GM21825 (cell line): ENCODE measurements around the gene ADGRB3.
A peak's percentile ranks its signal among the peaks of the same experiment; 100 is the strongest.
"Not testable (repeated sequence)": the region's sequence is repeated elsewhere in the genome, so short reads cannot be mapped to it uniquely, and the experiment has no call there.

Experiments used
- ATAC-seq: cut with Tn5 transposase; IDR thresholded peaks from one replicate; pipeline ENCODE4 v1.9.1; 2021; ENCODE audit warnings: mild to moderate bottlenecking, moderate library complexity; ENCODE audit not compliant: unreplicated experiment

ADGRB3 gene

GRCh38 chr6:68912805-68913204 lies 277.7 kb downstream of the ADGRB3 start:
- not testable (repeated sequence) for ATAC-seq

- ATAC-seq, result no peak
These were observed 280.5 kb downstream of the ADGRB3 start for GRCh38 chr6:68915586-68915985.

DNA sequence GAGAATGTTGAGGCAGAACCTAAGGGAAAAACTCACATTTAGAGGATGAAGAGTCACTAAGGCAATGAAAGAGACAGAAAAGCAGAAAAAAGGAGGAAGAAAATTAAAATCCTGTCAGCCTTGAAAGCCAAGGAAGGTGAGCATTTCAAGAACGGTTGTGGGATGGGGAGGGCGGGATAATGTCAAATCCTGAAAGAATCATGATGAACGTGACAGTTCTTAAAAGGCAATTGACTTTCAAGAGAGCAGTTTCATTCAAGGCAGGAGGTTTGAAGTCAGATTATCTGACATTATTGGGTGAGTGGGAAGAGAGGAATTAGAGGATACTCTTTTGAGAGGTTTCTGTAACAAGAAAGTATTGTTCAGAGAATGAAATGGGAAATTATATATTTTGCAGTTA lies 284.5 kb downstream of the ADGRB3 start:
- no peak for ATAC-seq

GRCh38 chr6:68941345-68941744 lies 306.3 kb downstream of the ADGRB3 start:
- no peak for ATAC-seq

DNA sequence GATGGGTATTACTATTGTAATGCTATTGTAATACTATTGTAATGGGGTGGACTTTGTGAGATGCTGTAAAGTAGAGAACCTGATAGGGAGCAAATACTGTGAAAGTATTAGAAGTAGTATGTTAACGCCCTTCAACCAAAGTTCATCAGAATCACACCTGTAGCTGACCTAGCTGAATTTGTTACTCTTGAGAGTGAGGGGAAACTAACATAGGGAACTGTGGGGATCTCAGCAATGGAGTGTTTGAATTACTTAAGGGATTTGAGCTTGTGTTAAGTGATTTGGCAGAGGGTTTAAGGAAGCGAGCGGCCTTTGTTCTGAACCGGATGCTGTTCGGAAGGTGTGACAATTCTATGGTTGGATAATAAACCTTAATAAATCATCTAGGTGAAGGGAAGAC lies 312.6 kb downstream of the ADGRB3 start:
- no peak for ATAC-seq

DNA sequence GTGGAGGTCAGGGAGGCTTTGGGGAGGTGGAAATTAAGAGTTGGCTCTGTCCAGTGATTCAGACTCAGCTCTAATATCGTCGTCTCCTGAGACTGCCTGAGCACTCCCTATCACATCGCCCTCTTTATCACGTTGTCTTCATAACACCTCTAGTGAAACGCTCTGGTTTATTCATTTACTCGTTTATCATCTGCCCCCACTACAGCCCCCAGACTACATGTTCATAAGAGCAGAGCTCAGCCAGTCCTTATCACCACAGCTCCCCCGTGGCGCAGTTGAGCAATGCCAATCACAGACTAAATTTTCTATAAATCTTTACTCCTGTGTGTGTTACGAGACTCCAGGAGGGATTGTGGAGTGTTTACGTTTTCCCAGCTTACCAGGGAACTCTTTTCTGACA lies 316.2 kb downstream of the ADGRB3 start:
- ATAC-seq, result no peak

DNA sequence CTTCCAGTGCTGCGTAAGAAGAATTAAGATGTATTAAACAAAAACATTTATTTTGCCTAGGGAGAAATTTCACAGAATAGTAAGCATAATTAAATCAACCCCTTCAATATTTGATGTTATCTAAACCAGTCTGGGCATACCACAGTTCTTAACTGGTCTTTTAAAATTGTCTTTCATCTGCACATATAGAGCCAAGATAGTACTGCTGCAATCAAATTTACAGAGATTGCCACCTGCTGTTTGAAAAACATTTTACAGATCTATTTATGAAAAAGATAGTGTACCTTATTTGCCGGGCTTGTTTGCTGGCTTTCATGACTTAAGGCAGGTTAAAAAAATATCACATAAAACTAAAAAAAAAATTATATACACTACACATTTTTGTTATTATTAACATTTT lies 323.2 kb downstream of the ADGRB3 start:
- no peak for ATAC-seq

DNA sequence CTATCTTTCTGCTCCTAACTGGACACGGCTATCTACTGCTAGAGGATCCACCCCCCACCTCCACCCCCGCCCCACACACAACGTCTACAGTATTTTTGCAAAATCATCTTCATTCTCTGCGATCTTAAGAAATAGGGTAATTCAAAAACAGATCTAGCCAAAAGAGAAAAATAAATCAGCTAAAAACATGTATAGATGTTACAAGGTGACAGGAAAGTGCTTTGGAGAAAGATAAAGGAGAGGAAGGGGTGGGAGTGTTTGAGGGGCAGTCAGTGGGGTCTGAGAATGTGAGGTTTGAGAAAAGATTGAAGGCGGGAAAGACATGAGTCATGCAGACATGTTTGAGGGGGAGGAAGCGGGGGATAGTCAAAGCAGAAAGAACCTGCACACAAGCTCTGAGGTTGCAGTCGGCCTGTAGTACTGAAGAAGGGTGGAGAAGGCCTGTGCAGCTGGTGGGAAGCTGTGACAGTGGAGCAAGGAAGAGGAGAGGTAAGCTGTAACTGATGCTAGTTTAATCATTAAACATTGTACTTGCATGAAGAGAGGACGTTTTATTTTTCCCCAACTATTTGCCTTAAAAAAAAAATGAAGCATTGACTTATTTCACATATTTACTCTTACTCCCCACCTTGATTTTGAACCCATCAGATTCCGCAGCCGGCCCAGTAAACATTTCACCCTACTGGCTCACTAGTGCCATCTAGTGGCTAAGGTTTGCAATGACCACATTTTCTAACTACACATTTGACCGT lies 332.6 kb downstream of the ADGRB3 start:
- ATAC-seq, result peak; percentile 74

DNA sequence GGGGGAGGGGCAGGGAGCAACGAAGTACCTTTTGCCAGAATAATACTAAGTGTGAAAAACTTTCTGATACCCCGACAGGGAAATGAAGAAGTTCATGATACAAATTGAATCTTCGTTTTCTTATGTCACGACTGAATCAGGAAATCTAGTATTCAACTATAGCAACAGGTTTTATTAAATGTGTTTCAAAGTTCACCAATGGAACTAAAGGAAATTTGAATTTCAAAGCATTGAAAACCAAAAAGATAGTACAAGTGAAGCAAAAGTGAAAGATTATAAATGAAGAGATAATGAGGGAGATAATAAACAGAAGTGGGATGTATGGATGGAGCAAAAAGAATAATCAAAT lies 333.2 kb downstream of the ADGRB3 start:
- ATAC-seq, result no peak

- ATAC-seq, result no peak
These were observed 338.0 kb downstream of the ADGRB3 start for GRCh38 chr6:68973066-68973465.

DNA sequence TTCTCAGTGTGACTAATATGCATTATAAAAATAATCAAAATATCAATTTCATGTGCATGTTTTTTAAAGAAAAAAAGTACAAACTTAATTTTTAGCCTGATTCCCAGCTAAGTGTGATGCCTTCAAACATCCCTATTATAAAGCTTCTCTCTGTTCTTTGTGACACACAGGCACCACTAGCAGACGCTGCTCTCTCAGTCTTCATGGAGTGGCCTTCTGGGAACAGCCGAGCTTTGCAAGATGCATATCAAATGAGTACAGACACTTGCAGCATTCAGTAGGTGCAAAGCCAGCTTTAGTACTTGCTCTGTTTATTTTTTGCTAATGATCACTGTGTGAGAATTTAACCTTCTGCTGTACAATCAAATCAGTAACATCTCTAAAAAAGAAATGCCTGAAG lies 340.0 kb downstream of the ADGRB3 start:
- no peak for ATAC-seq

DNA sequence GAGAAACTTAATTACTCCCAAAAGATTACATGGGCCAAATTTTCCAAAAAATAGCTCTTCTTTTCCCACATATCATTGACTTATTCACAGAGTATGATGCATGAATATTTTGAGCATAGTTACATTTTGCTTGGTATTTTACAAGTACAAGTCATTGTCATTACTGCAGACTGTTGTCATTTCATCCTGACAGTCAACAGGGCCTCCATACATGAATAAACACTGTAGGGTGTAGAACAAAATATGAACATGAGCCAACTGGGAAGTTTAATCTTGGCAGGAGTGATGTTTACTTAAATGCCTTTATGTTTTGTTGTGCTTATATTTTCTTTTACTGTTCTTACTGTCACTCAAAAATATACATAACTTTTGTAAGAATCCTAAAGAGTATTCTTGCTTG lies 340.7 kb downstream of the ADGRB3 start:
- no peak for ATAC-seq

GRCh38 chr6:68976260-68976659 lies 341.2 kb downstream of the ADGRB3 start:
- no peak for ATAC-seq

DNA sequence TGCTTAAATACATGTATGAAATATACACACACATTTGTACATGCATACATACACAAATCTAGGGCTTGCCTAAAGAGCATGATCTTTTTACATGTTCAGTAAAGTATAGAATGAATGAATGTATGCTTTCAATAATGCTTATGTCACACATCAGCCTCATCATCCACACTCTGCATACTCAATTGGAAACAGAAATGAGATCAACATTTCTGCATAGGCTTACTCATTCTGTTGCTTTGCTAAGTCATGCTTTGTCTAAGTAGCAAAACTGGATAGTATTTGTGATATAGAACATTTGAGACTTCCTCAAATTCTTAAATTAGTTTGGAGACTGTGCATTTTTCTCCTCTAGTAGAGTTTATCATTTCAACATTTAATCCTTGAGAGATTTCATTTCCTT lies 343.3 kb downstream of the ADGRB3 start:
- ATAC-seq, result no peak

DNA sequence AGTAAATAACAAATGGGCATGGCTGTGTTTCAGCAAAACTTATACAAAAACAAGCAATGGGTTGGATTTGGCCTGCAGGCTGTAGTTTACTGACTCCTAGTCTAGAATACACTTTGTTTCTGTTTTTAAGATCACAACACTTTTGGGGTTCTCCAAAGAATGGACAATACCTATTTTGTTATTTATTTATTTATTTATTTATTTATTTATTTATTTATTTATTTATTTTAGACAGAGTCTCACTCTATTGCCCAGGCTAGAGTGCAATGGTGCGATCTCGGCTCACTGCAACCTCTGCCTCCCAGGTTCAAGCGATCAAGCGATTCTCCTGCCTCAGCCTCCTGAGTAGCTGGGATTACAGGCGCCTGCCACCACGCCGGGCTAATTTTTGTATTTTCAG lies 346.6 kb downstream of the ADGRB3 start:
- ATAC-seq, result not testable (repeated sequence)

- ATAC-seq, result no peak
These were observed 353.6 kb downstream of the ADGRB3 start for GRCh38 chr6:68988698-68989097.

GRCh38 chr6:68990317-68990716 lies 355.2 kb downstream of the ADGRB3 start:
- no peak for ATAC-seq

DNA sequence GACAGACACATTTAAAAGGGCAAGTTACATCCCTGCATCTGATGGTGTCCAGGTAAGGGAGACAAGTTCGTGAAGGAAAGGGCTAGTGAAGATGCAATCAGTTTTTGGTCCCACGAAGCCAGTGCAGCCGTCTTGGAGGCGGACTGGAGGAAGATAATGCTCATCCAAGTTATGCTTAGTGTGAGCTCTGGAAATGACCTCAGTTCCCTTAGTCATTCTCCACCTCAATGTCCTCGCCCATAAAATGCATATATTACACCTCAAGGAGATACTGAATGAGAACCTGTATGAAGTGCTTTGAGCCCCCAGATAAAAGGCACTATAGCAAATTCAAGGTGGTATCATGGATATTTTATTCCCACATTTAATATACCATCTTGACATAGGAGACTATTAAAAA lies 358.8 kb downstream of the ADGRB3 start:
- no peak for ATAC-seq

DNA sequence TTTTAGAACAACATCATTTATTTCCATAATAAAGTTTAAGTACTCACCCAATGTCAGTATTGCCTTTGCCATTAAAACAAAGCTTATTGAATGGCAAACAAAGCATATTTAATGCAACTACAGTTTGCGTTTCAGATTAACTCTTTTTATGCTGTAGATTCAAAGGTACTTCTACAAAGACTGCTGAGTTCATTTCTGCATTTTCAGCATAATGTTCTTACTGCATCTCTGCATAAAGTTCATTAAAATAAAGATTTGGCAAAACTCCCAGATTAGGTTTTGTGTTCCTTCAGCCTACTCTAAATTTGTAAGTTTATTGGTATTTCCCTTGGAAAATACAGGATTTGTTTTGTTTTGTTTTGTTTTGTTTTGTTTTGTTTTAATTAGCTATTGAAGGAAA lies 359.4 kb downstream of the ADGRB3 start:
- no peak for ATAC-seq

- no peak for ATAC-seq
These were observed 370.1 kb downstream of the ADGRB3 start for GRCh38 chr6:69005199-69005598.

DNA sequence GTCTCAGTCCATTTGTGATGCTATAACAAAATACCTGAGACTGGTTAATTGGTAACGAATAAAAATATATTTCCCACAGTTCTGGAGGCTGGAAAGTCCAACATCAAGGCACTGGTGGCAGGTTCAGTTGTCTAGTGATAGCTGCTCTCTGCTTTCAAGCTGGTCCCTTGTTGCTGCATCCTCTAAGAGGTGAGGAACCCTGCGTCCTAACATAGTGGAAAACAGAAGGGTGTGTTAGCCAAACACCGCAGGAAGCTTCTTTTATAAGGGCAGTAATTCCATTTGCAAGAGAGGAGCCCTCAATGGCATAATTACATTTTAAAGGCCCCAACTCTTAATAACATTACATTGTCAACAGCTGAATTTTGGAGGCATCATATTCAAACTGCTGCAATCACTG lies 372.7 kb downstream of the ADGRB3 start:
- ATAC-seq, result no peak

- no peak for ATAC-seq
These were observed 377.1 kb downstream of the ADGRB3 start for GRCh38 chr6:69012211-69012610.

GRCh38 chr6:69012876-69013275 lies 377.8 kb downstream of the ADGRB3 start:
- ATAC-seq, result no peak
